HG03565 (cell line): Measurements from ENCODE around the gene DYNC2H1.

Experiments
- ATAC-seq: cut with Tn5 transposase; IDR thresholded peaks from one replicate; pipeline ENCODE4 v1.9.1; 2021; ENCODE audit warnings: mild to moderate bottlenecking, moderate library complexity; ENCODE audit not compliant: unreplicated experiment

Gene DYNC2H1

GRCh38 chr11:103441021-103441420 lies 331.8 kb downstream of the DYNC2H1 start:
- no peak for ATAC-seq

GRCh38 chr11:103448966-103449365 lies 339.7 kb downstream of the DYNC2H1 start:
- no peak for ATAC-seq

GRCh38 chr11:103450241-103450640 lies 341.0 kb downstream of the DYNC2H1 start:
- ATAC-seq: no peak

- ATAC-seq: no peak
Observed at GRCh38 chr11:103453126-103453525, 343.9 kb downstream of the DYNC2H1 start.

- no peak for ATAC-seq
Observed at GRCh38 chr11:103453915-103454709, 344.9 kb downstream of the DYNC2H1 start.

GRCh38 chr11:103464420-103464819 lies 355.2 kb downstream of the DYNC2H1 start:
- no peak for ATAC-seq

- no peak for ATAC-seq
Observed at GRCh38 chr11:103465555-103466140, 356.4 kb downstream of the DYNC2H1 start.

GRCh38 chr11:103471546-103471945 lies 362.3 kb downstream of the DYNC2H1 start:
- ATAC-seq: no peak

- ATAC-seq: no peak
Observed at GRCh38 chr11:103476874-103477273, 367.6 kb downstream of the DYNC2H1 start.

- no peak for ATAC-seq
Observed at GRCh38 chr11:103480421-103480820, 371.2 kb downstream of the DYNC2H1 start.

- ATAC-seq: no peak
Observed at GRCh38 chr11:103483996-103484395, 374.8 kb downstream of the DYNC2H1 start.

- ATAC-seq: no peak
Observed at GRCh38 chr11:103484545-103484944, 375.3 kb downstream of the DYNC2H1 start.

GRCh38 chr11:103486604-103487003 lies 377.4 kb downstream of the DYNC2H1 start:
- no peak for ATAC-seq

GRCh38 chr11:103487113-103487512 lies 377.9 kb downstream of the DYNC2H1 start:
- ATAC-seq: no peak

- no peak for ATAC-seq
Observed at GRCh38 chr11:103488031-103488461, 378.8 kb downstream of the DYNC2H1 start.

- no peak for ATAC-seq
Observed at GRCh38 chr11:103488579-103488978, 379.4 kb downstream of the DYNC2H1 start.

- no peak for ATAC-seq
Observed at GRCh38 chr11:103491777-103492176, 382.6 kb downstream of the DYNC2H1 start.

GRCh38 chr11:103494491-103494890 lies 385.3 kb downstream of the DYNC2H1 start:
- ATAC-seq: no peak

- ATAC-seq: no peak
Observed at GRCh38 chr11:103497268-103497667, 388.0 kb downstream of the DYNC2H1 start.

- no peak for ATAC-seq
Observed at GRCh38 chr11:103499710-103500340, 390.6 kb downstream of the DYNC2H1 start.

- ATAC-seq: no peak
Observed at GRCh38 chr11:103515283-103515682, 406.1 kb downstream of the DYNC2H1 start.

GRCh38 chr11:103520792-103521191 lies 411.6 kb downstream of the DYNC2H1 start:
- ATAC-seq: no peak
